WTC11 (cell line): ENCODE measurements around the gene ATP6V1D.
"Not testable (repeated sequence)": the region's sequence is repeated elsewhere in the genome, so short reads cannot be mapped to it uniquely, and the experiment has no call there.

ENCODE experiments used
- JAZF1 ChIP-seq: fragments of 250-450 bp; sonication (Bioruptor Pico); IDR thresholded peaks from 2 replicates; pipeline ENCODE4 v1.9.0; 2021; ENCODE audit warnings: moderate library complexity, mild to moderate bottlenecking, inconsistent platforms
- TF ChIP-seq, protein P1 (sequence below): sonication (generic); formaldehyde crosslinking; IDR thresholded peaks from 2 replicates; pipeline ENCODE4 v1.8.1; 2022; ENCODE audit warnings: low read depth, mild to moderate bottlenecking, moderate library complexity, missing genetic modification reagents, borderline replicate concordance
- TF ChIP-seq, protein P2 (sequence below): fragments of 250-450 bp; sonication (Bioruptor Pico); IDR thresholded peaks from 2 replicates; pipeline ENCODE4 v1.9.0; 2021; ENCODE audit warnings: moderate library complexity, mild to moderate bottlenecking, inconsistent platforms, borderline replicate concordance
- TF ChIP-seq, protein P3 (sequence below): fragments of 200-600 bp; IDR thresholded peaks from 2 replicates; pipeline ENCODE4 v1.8.0; 2022; ENCODE audit warnings: antibody characterized with exemption
- TF ChIP-seq, protein P4 (sequence below): sonication (generic); formaldehyde crosslinking; IDR thresholded peaks from 2 replicates; pipeline ENCODE4 v1.8.0; 2022; ENCODE audit warnings: mild to moderate bottlenecking, missing genetic modification reagents
- TF ChIP-seq, protein P5 (sequence below): sonication (generic); formaldehyde crosslinking; IDR thresholded peaks from 2 replicates; pipeline ENCODE4 v1.8.1; 2023; ENCODE audit warnings: mild to moderate bottlenecking, missing genetic modification reagents, moderate library complexity
- TF ChIP-seq, protein P6 (sequence below): fragments of 250-450 bp; sonication (Bioruptor Pico); IDR thresholded peaks from 2 replicates; pipeline ENCODE4 v1.8.0; 2021; ENCODE audit warnings: mild to moderate bottlenecking
- TF ChIP-seq, protein P7 (sequence below): sonication (generic); formaldehyde crosslinking; IDR thresholded peaks from 2 replicates; pipeline ENCODE4 v1.8.1; 2022; ENCODE audit warnings: mild to moderate bottlenecking, missing genetic modification reagents, moderate library complexity, borderline replicate concordance

DNA sequence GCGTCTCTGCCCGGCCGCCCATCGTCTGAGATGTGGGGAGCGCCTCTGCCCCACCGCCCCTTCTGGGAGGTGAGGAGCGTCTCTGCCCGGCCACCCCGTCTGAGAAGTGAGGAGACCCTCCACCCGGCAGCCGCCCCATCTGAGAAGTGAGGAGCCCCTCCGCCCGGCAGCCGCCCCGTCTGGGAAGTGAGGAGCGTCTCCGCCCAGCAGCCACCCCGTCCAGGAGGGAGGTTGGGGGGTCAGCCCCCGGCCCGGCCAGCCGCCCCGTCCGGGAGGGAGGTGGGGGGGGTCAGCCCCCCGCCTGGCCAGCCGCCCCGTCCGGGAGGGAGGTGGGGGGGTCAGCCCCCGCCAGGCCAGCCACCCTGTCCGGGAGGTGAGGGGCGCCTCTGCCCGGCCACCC lies 18.4 kb downstream of the ATP6V1D start:
- TF ChIP-seq, protein P1, sequence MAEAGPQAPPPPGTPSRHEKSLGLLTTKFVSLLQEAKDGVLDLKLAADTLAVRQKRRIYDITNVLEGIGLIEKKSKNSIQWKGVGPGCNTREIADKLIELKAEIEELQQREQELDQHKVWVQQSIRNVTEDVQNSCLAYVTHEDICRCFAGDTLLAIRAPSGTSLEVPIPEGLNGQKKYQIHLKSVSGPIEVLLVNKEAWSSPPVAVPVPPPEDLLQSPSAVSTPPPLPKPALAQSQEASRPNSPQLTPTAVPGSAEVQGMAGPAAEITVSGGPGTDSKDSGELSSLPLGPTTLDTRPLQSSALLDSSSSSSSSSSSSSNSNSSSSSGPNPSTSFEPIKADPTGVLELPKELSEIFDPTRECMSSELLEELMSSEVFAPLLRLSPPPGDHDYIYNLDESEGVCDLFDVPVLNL (CRISPR knock-in tag) = not testable (repeated sequence)
- TF ChIP-seq, protein P2, sequence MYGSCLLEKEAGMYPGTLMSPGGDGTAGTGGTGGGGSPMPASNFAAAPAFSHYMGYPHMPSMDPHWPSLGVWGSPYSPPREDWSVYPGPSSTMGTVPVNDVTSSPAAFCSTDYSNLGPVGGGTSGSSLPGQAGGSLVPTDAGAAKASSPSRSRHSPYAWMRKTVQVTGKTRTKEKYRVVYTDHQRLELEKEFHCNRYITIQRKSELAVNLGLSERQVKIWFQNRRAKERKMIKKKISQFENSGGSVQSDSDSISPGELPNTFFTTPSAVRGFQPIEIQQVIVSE = not testable (repeated sequence)
- TF ChIP-seq, protein P3, sequence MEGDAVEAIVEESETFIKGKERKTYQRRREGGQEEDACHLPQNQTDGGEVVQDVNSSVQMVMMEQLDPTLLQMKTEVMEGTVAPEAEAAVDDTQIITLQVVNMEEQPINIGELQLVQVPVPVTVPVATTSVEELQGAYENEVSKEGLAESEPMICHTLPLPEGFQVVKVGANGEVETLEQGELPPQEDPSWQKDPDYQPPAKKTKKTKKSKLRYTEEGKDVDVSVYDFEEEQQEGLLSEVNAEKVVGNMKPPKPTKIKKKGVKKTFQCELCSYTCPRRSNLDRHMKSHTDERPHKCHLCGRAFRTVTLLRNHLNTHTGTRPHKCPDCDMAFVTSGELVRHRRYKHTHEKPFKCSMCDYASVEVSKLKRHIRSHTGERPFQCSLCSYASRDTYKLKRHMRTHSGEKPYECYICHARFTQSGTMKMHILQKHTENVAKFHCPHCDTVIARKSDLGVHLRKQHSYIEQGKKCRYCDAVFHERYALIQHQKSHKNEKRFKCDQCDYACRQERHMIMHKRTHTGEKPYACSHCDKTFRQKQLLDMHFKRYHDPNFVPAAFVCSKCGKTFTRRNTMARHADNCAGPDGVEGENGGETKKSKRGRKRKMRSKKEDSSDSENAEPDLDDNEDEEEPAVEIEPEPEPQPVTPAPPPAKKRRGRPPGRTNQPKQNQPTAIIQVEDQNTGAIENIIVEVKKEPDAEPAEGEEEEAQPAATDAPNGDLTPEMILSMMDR = not testable (repeated sequence)
- not testable (repeated sequence) for TF ChIP-seq JAZF1 (CRISPR knock-in tag)
- TF ChIP-seq, protein P4, sequence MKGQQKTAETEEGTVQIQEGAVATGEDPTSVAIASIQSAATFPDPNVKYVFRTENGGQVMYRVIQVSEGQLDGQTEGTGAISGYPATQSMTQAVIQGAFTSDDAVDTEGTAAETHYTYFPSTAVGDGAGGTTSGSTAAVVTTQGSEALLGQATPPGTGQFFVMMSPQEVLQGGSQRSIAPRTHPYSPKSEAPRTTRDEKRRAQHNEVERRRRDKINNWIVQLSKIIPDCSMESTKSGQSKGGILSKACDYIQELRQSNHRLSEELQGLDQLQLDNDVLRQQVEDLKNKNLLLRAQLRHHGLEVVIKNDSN (CRISPR knock-in tag) = not testable (repeated sequence)
- TF ChIP-seq, protein P5, sequence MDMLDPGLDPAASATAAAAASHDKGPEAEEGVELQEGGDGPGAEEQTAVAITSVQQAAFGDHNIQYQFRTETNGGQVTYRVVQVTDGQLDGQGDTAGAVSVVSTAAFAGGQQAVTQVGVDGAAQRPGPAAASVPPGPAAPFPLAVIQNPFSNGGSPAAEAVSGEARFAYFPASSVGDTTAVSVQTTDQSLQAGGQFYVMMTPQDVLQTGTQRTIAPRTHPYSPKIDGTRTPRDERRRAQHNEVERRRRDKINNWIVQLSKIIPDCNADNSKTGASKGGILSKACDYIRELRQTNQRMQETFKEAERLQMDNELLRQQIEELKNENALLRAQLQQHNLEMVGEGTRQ (CRISPR knock-in tag) = not testable (repeated sequence)
- TF ChIP-seq, protein P6, sequence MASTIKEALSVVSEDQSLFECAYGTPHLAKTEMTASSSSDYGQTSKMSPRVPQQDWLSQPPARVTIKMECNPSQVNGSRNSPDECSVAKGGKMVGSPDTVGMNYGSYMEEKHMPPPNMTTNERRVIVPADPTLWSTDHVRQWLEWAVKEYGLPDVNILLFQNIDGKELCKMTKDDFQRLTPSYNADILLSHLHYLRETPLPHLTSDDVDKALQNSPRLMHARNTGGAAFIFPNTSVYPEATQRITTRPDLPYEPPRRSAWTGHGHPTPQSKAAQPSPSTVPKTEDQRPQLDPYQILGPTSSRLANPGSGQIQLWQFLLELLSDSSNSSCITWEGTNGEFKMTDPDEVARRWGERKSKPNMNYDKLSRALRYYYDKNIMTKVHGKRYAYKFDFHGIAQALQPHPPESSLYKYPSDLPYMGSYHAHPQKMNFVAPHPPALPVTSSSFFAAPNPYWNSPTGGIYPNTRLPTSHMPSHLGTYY (CRISPR knock-in tag) = not testable (repeated sequence)
- TF ChIP-seq, protein P7, sequence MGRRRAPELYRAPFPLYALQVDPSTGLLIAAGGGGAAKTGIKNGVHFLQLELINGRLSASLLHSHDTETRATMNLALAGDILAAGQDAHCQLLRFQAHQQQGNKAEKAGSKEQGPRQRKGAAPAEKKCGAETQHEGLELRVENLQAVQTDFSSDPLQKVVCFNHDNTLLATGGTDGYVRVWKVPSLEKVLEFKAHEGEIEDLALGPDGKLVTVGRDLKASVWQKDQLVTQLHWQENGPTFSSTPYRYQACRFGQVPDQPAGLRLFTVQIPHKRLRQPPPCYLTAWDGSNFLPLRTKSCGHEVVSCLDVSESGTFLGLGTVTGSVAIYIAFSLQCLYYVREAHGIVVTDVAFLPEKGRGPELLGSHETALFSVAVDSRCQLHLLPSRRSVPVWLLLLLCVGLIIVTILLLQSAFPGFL = not testable (repeated sequence)
